ENCODE data around the gene CLCA4. TPM values are rescaled to one million over a fixed set of nuclear protein-coding genes. Genes with fewer than 3 reads are reported as not detected.

Gene CLCA4
- polyA plus RNA-seq, 3 donors: not detected

DNA sequence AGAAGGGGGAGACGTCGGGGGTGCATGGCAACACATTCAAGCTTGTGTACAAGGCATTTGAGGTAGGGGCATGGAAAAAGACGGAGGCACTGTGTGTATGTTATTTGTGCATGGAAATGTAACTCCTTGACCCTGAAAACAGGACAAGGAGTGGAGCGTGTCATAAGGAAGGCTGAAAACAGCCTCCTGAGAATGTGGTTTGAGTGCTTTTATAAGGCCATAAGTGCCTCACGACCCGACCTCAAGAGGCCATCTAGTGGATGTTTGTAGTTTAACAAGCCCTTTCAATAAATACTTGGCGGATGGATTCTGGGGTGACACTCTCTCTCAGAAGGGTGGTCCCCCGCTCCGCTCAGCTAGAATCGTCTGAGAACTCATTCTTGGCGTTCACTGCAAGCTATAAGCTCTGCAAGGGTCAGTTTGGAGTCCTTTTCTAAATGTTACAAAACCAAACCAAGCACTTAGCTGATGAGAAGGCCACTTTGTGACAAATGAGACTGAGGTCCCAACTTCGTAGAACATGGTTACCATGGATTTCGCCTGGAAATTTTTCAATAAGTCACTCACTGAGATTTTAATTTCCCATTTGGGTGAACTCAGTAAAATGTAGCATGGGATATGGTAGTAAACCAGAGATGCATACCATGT lies 38.8 kb upstream of the CLCA4 start:
- H3K4me2 ChIP-seq (replicated peaks; ENCODE audit: extremely low read depth, low read length, poor library complexity, severe bottlenecking): no peak overlapping the region
- H3K4me3 ChIP-seq (replicated peaks in 1 of 3; ENCODE audit: low read depth in 2 of 3, low read length in 3 of 3): no peak overlapping the region
- no peaks in the 10 kb centered on the region for H3K79me2 ChIP-seq (ENCODE audit: insufficient read depth, low read length)
- TF ChIP-seq, protein P1, sequence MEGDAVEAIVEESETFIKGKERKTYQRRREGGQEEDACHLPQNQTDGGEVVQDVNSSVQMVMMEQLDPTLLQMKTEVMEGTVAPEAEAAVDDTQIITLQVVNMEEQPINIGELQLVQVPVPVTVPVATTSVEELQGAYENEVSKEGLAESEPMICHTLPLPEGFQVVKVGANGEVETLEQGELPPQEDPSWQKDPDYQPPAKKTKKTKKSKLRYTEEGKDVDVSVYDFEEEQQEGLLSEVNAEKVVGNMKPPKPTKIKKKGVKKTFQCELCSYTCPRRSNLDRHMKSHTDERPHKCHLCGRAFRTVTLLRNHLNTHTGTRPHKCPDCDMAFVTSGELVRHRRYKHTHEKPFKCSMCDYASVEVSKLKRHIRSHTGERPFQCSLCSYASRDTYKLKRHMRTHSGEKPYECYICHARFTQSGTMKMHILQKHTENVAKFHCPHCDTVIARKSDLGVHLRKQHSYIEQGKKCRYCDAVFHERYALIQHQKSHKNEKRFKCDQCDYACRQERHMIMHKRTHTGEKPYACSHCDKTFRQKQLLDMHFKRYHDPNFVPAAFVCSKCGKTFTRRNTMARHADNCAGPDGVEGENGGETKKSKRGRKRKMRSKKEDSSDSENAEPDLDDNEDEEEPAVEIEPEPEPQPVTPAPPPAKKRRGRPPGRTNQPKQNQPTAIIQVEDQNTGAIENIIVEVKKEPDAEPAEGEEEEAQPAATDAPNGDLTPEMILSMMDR (IDR thresholded peaks at IDR 0.05): peak; percentile 66
- Mint-ChIP-seq H3K36me3 (no peaks in the 10 kb centered on the region), H3K9me3 (no peaks in the 10 kb centered on the region), H3K4me3 (no peak overlapping the region), H3K27ac (no peak overlapping the region), H3K27me3 (ENCODE audit: low read depth in 3 of 3) (peaks cover 0 to 3% (median 2%) of the 10 kb centered on the region in 3 donors), H3K4me1 (peaks cover 11% of the 10 kb centered on the region)
- DNase-seq: no peak
- H3K36me3 ChIP-seq (replicated peaks in 1 of 2; ENCODE audit: control insufficient read depth in 1 of 2, insufficient read depth in 2 of 2, low read length in 2 of 2): no peaks in the 10 kb centered on the region
- H3K27me3 ChIP-seq (ENCODE audit: control insufficient read depth in 2 of 2, insufficient read depth in 2 of 2, low read length in 2 of 2): no peaks in the 10 kb centered on the region
- no peaks in the 10 kb centered on the region for H4K20me1 ChIP-seq (ENCODE audit: insufficient read depth, low read length)
- no peaks in the 10 kb centered on the region for H3K9me3 ChIP-seq (replicated peaks in 1 of 2; ENCODE audit: control insufficient read depth in 1 of 2, insufficient read depth in 1 of 2, low read length in 2 of 2)
- no peak overlapping the region for H3K9ac ChIP-seq (ENCODE audit: insufficient read depth, low read length, poor library complexity, severe bottlenecking)
- intact Hi-C loops (cut with micrococcal nuclease): loop anchor here in 1 of 2 donors (10.0 kb wide), 1 partner anchor 123 kb away; no protein-coding TSS in a partner anchor
- H3K4me1 ChIP-seq (ENCODE audit: control insufficient read depth in 1 of 2, insufficient read depth in 2 of 2, low read length in 2 of 2): peaks cover 3 to 12% of the 10 kb centered on the region in 2 donors
- no peak overlapping the region for H3K27ac ChIP-seq (ENCODE audit: low read depth in 1 of 2, low read length in 2 of 2)
- whole genome bisulfite sequencing (ENCODE audit: insufficient coverage): 45% methylated on average over 11 of the region's 13 CpGs
- H2AFZ ChIP-seq (ENCODE audit: insufficient read depth, low read depth, low read length, poor library complexity, severe bottlenecking): no peak overlapping the region

DNA sequence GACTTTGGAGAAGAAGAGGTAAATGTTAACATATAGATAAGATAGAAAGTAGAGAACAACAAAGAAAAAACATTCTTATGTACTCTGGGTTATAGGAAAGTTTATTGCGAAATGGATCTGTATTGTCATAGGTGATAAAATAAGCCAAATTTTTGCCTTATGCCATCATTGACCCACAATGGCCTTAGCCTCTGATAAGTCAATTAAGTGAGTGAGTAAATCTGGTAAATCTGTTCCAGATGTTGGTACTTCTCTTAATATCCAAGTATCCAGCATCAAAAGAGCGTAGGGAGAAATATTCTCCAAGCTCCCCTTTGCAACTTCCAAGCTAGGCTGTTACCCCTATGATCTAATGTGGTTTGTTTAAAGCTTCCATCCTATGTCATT lies 38.3 kb upstream of the CLCA4 start:
- no peaks in the 10 kb centered on the region for H3K79me2 ChIP-seq (ENCODE audit: insufficient read depth, low read length)
- no peak overlapping the region for H3K27ac Mint-ChIP-seq
- H3K9me3 Mint-ChIP-seq: no peaks in the 10 kb centered on the region
- H3K27me3 Mint-ChIP-seq (ENCODE audit: low read depth in 3 of 3): no peaks in the 10 kb centered on the region
- no peaks in the 10 kb centered on the region for H3K36me3 ChIP-seq (replicated peaks in 1 of 2; ENCODE audit: control insufficient read depth in 1 of 2, insufficient read depth in 2 of 2, low read length in 2 of 2)
- no peak for DNase-seq
- no peaks in the 10 kb centered on the region for H3K9me3 ChIP-seq (replicated peaks in 1 of 2; ENCODE audit: control insufficient read depth in 1 of 2, insufficient read depth in 1 of 2, low read length in 2 of 2)
- H2AFZ ChIP-seq (ENCODE audit: insufficient read depth, low read depth, low read length, poor library complexity, severe bottlenecking): no peak overlapping the region
- H3K4me2 ChIP-seq (replicated peaks; ENCODE audit: extremely low read depth, low read length, poor library complexity, severe bottlenecking): no peak overlapping the region
- H4K20me1 ChIP-seq (ENCODE audit: insufficient read depth, low read length): no peaks in the 10 kb centered on the region
- no peak overlapping the region for H3K4me3 Mint-ChIP-seq
- H3K9ac ChIP-seq (ENCODE audit: insufficient read depth, low read length, poor library complexity, severe bottlenecking): no peak overlapping the region
- H3K36me3 Mint-ChIP-seq: no peaks in the 10 kb centered on the region
- TF ChIP-seq, protein P1 (IDR thresholded peaks at IDR 0.05): no peak
- no peak overlapping the region for H3K27ac ChIP-seq (ENCODE audit: low read depth in 1 of 2, low read length in 2 of 2)
- peaks cover 0 to 7% of the 10 kb centered on the region in 2 donors for H3K4me1 ChIP-seq (ENCODE audit: control insufficient read depth in 1 of 2, insufficient read depth in 2 of 2, low read length in 2 of 2)
- no peaks in the 10 kb centered on the region for H3K27me3 ChIP-seq (ENCODE audit: control insufficient read depth in 2 of 2, insufficient read depth in 2 of 2, low read length in 2 of 2)
- H3K4me3 ChIP-seq (replicated peaks in 1 of 3; ENCODE audit: low read depth in 2 of 3, low read length in 3 of 3): no peak overlapping the region
- intact Hi-C loops (cut with micrococcal nuclease): loop anchor here in 1 of 2 donors (10.0 kb wide), 1 partner anchor 124 kb away; no protein-coding TSS in a partner anchor
- WGBS (ENCODE audit: insufficient coverage): no CpG with 5 or more reads among the region's 2 CpGs
- peaks cover 6% of the 10 kb centered on the region for H3K4me1 Mint-ChIP-seq
